GM19099 (cell line): ENCODE measurements around the gene RCAN2.

Source experiments
- POLR2A ChIP-seq: IDR thresholded peaks from 3 replicates; pipeline ENCODE4 v1.6.1; 2011; ENCODE audit warnings: low read depth; ENCODE audit not compliant: insufficient read length; ENCODE audit errors: extremely low read depth

Gene RCAN2

DNA sequence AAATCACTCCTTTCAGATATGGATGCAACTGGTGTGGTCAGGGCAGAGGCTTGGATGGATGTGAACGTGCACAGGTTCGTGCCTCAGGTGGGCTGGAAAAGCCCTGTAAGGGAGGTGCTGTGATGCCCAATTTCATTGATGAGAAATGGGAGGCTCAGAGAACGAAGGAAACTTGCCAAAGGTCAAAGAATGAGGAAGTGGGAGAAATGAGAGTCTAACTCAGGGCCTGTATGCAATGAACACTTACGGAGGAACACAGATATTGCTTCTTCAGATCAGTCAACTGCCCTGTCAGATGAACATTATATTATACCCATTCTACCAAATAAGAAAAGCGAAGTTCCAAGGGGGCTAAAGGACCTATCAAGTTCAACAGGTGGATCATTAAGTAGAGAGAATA, 134.7 kb downstream of the RCAN2 start:
- no peak for TF ChIP-seq POLR2A

DNA sequence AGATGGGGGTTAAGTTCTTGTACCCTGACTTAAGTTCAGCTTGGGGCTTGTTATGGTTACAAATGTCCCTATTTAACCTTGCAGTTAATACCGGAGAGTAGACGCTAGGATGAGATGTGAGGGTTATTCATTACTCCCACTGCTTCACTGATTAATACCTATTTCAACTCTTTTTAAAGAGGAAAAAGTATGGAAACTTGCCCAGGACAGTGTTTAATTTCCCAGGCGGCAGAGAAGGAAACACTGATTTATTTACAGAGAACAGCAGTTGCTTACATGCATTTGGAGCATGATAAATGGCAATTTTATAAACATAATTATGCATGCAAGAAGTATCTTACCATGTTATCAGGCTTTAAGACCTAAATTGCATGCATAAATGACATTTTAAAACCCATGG, 137.7 kb downstream of the RCAN2 start:
- TF ChIP-seq POLR2A, result no peak

DNA sequence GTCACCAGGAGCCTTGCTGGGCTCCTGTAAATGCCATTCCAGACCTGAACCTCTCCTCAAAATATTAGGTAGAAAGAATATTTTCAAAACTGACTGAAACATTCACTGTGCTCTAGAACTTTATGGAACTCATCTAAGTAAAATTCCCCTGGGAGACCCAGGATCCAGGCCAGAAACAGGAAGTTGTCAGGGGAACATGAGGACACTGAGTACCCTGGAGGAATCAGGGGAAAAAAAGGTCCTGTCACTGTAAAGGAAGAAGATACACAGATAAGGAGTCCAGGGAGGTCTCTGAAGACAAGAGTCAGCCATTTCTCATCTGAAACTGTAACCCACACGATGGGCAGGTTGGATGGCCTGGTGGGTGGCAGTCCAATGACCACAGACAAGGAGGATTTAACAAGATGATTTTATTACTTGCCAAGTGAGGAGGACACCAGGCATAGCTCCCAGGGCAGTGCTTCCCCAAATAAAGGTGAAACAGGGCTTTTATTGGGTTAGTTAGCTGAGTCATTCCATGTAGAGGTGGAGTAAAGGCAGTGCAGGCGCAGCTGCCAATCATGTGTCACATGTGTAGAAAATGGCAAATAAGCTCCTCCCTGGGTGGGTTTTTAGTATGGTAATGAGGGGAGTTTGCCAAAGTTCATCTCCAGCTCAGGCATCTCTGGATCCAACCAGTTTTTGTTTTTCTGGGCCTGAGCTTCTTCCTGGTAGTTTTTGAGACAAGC, 138.5 kb downstream of the RCAN2 start:
- no peak for TF ChIP-seq POLR2A

DNA sequence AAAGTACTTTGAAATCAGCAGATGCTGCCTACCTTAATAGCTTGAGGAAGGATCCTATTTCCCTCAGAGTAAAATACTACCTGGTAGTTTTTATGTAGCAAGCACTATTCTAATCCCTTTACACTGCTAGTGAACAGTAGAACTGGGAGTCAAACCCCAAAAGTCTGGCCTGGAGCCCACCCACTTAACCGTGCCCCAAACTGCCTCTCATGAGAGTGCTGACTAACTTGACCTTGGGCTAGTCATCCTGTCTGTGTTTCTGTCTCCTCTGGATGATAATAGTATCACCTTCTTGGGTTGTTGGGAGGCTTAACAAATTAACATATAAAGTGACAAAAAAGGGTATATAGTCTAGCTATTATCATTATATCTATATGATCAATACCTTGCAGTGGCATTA, 140.5 kb downstream of the RCAN2 start:
- TF ChIP-seq POLR2A, result no peak

DNA sequence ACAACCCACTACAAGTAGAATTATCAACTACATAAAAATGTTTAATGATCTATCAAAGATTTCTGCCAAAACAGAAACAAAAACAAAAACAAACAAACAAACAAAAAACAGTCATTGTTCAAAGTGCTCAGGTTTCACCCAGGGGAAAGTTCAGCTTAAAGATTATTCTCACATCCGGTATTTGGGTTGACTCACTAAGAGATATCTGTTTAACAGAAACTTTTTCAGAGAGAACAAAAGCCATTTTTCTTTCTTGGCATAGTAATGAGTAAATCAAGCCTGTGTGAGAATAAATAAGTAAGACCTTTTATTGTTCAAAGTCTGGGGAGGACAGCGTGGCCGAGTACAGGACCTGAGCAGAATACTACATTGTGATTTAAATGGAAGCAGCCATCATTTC, 143.6 kb downstream of the RCAN2 start:
- no peak for TF ChIP-seq POLR2A

DNA sequence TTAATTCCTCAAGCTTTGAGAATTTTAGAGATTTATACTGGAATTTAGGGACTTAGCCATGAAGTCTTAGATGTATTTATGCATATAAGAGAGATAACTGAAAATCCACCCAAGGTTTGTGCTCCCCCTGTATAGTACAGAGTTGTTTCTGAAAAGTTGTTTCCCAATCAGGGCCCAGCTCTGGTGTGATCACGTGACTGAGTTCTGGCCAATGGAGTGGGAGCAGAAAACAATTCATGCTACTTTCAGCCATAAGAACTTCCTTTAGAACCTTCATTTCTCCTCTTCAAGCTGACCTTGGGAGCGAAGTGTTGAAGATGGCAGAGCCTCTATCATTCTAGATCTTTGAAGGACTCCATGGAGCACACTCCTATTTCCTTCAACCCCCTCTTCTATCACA, 151.0 kb downstream of the RCAN2 start:
- TF ChIP-seq POLR2A, result no peak

DNA sequence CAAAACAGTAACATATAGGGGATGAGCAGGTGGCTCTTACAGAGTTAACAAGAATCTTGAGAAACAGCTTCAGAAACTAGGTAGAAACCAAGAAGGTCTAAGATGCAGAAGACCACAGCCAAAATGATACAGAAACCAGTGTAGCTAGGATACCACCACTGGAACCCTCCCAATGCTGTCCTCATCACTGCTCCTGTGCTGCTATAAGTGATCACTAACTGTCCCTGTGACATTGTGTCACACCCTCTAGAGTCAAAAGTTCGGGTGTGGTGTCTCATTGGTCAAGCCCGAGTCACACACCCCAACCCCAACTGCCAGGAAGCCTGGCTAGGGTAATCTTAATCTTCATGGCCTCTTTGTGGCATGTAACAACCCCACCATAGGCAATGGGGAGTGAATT, 153.1 kb downstream of the RCAN2 start:
- TF ChIP-seq POLR2A, result no peak

DNA sequence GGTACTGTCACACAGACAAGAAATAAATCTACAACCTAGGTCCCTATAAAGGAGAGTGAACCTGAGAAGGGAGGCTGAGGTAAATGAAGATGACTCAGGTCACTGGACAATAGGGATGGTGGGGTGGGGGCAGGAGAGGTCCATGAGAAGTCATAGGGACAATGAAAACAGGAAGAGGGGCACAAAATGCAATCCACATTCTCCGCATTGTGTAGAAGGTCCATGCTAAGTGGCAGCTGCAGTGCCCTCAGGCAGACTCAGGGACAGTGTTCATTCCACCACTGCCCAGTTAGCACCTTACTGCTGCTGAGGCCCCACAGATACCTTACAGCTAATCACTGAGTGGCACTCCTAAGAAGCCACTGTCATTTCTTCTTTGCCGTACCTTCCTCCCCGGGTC, 156.8 kb downstream of the RCAN2 start:
- TF ChIP-seq POLR2A, result no peak

DNA sequence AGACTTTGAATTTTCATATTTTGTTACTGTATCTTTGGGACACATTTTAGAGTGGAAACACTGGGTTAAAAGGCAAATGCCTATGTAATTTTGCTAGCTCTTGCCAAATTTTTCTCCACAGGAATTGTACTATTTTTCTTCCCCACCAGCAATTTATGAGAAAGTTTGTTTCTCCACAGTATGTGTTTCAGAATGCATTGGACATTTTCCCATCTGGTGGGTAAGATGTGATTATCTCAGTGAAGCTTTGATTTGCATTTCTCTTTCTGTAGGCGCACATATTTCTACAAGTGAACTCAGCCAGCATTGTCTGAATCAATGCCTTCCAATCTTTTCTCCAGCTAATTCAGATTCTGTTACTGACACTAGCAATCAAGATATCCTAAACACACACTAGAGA, 157.8 kb downstream of the RCAN2 start:
- TF ChIP-seq POLR2A, result no peak

DNA sequence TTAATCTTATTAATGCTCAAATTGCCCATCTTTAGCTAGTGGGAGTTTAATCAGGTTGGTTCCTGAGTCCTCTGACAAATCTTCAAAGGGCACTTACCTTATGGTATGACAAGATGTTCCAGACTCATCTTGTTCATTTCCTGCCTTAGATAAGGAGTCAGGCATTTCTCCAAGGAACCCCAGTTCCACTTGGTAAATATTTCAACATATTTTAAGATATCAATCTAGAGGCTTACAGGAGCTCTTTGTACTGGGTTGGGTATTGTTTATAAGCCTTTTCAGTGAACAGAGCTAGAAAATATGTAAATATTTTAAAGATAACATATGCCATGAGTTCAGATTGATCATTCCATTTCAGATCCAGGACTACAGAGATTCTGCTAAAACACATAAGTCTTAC, 159.8 kb downstream of the RCAN2 start:
- no peak for TF ChIP-seq POLR2A

DNA sequence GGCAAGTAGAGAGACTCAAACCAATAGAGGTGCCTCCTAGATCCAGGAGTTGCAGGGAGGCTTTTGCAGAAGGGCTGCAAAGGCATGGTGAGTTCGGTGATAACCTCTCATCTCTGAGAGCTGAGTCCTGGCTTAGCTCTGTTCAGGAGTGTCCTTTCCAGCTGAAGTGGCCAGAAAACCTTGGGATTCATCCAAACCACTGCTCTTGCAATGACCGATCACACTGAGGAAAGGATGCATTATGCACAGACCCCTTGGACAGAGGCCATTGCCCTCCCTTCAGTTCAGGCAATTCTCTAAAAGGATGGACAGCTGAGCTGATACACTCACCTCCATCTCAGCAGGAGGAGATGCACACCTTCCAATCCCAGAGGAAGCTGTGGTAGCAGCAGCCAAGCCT, 161.7 kb downstream of the RCAN2 start:
- TF ChIP-seq POLR2A, result no peak

DNA sequence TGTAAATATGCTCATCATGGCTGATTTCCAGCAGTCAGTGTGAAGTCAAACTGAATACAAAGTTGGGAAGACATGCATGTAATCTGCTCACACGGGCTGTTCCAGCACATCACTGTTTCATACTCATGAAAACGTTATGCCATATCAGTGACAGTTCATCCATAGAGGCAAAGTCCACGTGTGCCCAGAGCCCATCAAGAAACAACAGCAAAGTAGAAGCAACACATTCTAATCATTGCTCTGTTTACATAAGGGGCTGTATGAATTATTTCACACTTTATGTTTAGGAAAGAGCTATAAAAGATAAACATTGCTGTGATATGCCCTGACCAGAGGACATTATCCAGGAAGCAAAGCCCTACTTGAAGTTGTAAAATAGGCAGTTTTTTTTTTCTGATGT, 163.5 kb downstream of the RCAN2 start:
- TF ChIP-seq POLR2A, result no peak

DNA sequence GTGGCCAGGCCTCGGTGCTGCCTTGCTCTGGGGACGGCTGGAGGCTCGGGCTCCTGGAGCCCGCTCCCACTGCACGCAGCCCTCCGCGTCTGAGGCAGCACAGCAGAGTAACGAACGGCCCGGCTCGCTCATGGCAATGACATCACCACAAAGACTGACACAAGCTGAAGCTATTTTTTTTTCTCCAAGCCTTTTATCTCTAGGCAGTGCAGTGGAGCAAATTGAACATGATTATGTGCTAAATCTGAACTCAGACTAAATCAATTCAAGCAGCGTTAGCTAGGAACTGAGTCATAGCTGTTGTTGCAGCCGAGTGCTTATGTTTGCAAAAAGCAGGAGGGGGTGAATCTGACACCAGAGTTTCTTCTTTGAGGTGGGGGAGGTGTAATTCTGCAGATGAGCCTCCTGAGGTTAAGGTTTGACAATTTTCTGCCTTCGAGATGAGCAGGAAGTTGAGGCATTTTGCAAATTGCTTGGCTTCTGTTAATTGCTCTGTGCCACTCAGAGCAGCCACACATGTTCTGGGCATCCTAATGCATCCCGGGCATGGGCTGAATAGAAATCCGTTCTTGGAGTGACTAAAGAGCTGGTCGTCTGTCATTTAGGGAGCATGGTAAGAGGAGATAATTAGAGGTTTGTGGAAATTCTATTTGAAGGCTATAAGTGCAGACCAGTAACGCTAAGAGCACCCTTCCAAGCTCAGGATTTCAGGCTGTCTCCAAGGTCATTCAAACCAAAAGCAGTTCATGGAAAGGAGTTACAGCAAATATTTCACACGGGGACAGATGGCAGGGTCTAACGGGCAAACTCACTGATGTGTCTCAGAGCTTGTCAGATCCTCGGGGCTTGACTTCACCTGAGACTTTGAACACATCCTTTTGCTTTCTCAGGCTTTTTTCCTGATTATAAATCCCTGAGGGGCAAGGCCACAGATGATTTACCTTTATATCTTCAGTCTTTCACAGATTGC, 165.4 kb downstream of the RCAN2 start:
- no peak for TF ChIP-seq POLR2A

DNA sequence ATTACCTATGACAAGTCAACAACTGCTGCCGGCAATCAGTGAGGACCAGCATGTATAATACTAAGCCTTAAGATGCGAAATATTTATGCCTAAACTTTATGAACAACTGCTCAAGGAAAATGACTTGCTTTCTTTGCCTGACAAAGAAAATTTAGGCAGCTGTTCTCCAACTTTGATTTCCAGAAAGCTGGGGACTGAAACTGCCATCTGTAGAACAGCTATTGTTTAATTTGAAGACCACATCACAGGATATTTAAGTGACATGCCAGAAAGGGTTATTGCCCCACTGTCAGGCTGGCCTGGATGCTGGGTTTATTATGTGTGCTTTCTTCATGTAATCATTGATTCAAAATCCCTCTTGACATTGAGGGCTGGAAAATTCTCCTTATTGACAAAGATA, 166.5 kb downstream of the RCAN2 start:
- TF ChIP-seq POLR2A, result no peak

DNA sequence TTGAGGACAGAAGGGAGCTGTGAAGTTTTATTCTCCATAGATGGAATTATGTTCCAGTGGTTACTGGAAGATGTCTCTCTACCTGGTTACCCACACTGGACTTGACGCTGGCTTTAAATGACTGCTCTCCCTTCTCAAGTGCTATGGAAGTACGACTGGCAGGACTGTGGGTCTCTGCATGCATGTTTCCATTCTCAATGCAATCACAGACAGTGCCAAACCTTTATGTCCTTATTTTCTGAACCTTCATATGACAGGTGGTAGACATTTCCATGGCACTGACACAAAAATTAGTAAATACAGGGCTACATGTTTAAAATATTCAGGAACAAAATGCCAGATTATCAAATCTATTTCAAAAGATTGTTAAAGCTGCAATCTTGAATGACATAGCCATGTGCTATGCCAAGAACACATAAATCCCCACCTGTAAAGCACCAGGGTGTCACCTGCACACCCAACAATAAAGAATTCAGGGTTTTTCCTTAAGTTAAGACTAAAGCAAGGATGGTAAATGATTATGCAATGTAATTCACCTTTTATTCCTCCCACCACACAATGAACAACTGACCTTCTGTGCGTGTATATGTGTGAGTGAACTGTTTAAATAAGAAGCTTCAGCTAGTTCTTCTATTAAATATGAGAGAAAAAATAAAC, 167.2 kb downstream of the RCAN2 start:
- TF ChIP-seq POLR2A, result no peak
